VCaP (cell line): ENCODE data around the gene DDRGK1.

Experiments
- H3K27ac ChIP-seq: fragments of 450-650 bp; 2 replicates; pipeline ENCODE4 v1.5.1; 2017
- TF ChIP-seq, protein P1 (sequence below): fragments of 450-650 bp; conservative IDR thresholded peaks from 2 replicates; pipeline ENCODE4 v1.5.1; 2017; ENCODE audit warnings: mild to moderate bottlenecking, moderate library complexity

The DDRGK1 gene

DNA sequence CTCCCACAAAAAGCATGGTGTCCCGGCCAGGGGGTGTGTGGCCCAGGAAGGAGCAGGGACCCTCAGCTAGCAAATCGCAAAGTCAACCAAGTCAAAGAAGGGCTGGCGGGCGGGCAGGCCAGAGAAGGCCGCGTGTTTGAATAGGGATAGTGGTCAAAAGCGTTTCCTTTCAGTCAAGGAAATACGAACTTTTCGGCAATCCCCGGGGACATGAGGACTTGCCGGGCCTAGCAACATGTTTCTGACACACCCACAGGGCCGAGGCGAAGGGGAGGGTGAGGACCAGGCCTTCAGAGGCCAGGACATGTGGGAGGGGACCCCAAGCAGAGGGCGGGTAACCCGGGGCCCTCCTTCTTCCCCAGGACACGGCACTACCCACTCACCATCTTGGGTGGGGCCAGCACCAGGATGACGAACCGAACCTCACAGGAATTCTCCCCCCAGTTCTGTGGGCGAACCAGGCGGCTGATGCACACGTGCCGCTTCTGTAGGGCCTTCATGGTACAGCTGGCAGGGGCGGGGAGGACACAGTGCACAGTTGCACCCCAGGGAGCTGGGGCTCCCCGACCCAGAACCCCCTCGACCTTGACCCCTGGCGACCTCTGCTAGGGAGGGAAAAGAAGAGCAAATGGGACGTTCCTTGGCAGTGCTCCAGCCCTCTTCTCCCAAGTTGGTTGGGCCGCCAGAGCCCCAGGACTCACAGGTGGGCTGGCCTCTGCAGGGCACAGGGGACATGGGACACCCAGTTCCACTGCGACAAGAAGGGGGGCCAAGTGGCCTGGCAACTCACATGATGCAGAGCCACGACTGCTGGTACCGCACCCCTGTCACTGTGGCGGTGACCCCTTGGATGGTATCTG lies 28.9 kb upstream of the DDRGK1 start:
- TF ChIP-seq, protein P1, sequence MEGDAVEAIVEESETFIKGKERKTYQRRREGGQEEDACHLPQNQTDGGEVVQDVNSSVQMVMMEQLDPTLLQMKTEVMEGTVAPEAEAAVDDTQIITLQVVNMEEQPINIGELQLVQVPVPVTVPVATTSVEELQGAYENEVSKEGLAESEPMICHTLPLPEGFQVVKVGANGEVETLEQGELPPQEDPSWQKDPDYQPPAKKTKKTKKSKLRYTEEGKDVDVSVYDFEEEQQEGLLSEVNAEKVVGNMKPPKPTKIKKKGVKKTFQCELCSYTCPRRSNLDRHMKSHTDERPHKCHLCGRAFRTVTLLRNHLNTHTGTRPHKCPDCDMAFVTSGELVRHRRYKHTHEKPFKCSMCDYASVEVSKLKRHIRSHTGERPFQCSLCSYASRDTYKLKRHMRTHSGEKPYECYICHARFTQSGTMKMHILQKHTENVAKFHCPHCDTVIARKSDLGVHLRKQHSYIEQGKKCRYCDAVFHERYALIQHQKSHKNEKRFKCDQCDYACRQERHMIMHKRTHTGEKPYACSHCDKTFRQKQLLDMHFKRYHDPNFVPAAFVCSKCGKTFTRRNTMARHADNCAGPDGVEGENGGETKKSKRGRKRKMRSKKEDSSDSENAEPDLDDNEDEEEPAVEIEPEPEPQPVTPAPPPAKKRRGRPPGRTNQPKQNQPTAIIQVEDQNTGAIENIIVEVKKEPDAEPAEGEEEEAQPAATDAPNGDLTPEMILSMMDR: no peak
- no peak overlapping the region for H3K27ac ChIP-seq

GRCh38 chr20:3231889-3232588 lies 27.6 kb upstream of the DDRGK1 start:
- no peak overlapping the region for H3K27ac ChIP-seq
- TF ChIP-seq, protein P1: no peak

- TF ChIP-seq, protein P1: no peak
- no peak overlapping the region for H3K27ac ChIP-seq
Observed at GRCh38 chr20:3231116-3231515, 26.6 kb upstream of the DDRGK1 start.

DNA sequence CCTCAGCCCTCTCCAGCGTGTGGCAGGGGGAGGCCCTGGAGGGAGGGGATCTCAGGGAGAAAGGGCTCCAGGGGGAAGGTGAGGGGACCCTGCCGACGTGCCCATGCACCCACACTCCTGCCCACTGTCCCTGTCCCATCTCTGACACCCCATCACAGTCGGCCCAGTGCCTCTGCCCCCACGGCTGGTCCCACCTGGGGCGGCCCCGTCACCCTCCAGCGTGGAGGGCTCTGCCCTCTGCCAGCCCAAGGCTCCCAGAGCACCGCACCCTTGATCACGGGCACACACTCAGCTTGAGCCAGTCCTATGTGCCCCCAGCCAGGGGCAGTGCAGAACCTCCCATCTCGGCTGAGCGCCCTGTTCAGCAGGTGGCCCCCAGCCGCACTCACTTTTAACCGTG lies 25.3 kb upstream of the DDRGK1 start:
- H3K27ac ChIP-seq: no peak overlapping the region
- TF ChIP-seq, protein P1: no peak

GRCh38 chr20:3229158-3229557 lies 24.7 kb upstream of the DDRGK1 start:
- TF ChIP-seq, protein P1: no peak
- H3K27ac ChIP-seq: no peak overlapping the region

DNA sequence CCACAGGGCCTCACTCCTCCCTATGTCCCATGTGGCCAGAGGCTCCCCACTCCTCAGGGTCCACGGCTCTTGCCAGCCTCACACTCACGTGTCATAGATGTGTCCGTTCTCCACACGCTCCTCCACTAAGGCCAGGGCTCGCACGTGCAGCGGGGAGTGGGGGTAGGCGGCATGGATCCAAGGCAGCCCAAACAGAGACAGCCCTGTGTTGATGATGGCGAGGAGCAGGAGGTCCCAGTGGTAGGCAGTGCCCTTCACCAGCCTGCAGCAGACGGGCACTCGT lies 24.2 kb upstream of the DDRGK1 start:
- H3K27ac ChIP-seq: no peak overlapping the region
- TF ChIP-seq, protein P1: no peak

DNA sequence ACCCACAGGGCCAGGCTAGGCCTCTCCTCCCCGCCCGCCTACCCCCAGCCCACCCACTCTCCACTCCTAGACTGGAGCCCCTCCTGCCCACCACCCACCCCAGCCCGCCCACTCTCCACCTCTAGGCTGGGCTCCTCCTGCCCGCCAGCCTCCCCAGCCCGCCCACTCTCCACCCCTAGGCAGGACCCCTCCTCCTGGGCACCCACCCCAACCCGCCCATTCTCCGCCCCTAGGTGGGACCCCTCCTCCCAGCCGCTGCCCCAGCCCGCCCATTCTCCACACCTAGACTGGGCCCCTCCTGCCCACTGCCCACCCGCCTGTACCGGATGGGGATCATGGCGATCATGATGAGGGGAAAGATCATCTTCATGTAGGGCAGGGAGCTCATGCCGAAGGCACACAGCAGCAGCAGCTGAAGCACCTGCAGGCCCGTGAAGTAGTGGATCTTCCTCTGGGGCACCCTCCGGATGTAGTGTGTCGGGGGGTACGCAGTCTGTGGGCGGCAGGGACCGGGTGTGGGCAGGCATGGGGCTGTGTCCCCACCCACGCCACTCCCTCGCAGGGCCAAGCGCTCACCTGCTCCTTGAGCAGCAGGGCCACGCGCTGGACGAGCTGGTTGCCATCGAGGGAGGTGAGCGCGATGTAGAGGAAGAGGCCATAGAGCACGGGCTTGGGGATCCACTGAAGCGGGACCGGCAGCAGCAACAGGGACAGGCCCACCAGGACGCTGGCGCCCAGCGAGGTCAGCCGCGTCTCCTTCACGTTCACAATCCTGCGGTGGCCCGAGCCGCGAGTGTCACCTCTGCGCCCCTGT lies 23.7 kb upstream of the DDRGK1 start:
- H3K27ac ChIP-seq: no peak overlapping the region
- TF ChIP-seq, protein P1: no peak
